Activated CD4-positive, CD25-positive, alpha-beta regulatory T cell treated with anti-CD3 and anti-CD28 coated beads, Interleukin-2, amount 50 U/mL, for 16 hours (primary cell): ENCODE data around the gene GRM4.

Experiments used
- DNase-seq: peaks from one replicate; pipeline ENCODE4 v3.0.0-alpha.2; 2020; ENCODE audit warnings: low read depth, low spot score

The GRM4 gene

GRCh38 chr6:34064675-34065074 is 81.2 kb downstream of the GRM4 start:
- no peak for DNase-seq

- DNase-seq = no peak
Measured at GRCh38 chr6:34063651-34064050, 82.2 kb downstream of the GRM4 start.

- no peak for DNase-seq
Measured at GRCh38 chr6:34062815-34063214, 83.1 kb downstream of the GRM4 start.

GRCh38 chr6:34062156-34062555 is 83.7 kb downstream of the GRM4 start:
- no peak for DNase-seq

- no peak for DNase-seq
Measured at GRCh38 chr6:34061348-34061747, 84.5 kb downstream of the GRM4 start.

- DNase-seq = no peak
Measured at GRCh38 chr6:34059914-34060313, 86.0 kb downstream of the GRM4 start.

GRCh38 chr6:34059136-34059731 is 86.7 kb downstream of the GRM4 start:
- no peak for DNase-seq

- no peak for DNase-seq
Measured at GRCh38 chr6:34057790-34058189, 88.1 kb downstream of the GRM4 start.

- no peak for DNase-seq
Measured at GRCh38 chr6:34057191-34057590, 88.7 kb downstream of the GRM4 start.

GRCh38 chr6:34056305-34057108 is 89.4 kb downstream of the GRM4 start:
- DNase-seq = no peak

- DNase-seq = no peak
Measured at GRCh38 chr6:34055223-34055933, 90.5 kb downstream of the GRM4 start.

- DNase-seq = no peak
Measured at GRCh38 chr6:34053721-34054120, 92.2 kb downstream of the GRM4 start.

GRCh38 chr6:34052918-34053608 is 92.8 kb downstream of the GRM4 start:
- no peak for DNase-seq

- DNase-seq = no peak
Measured at GRCh38 chr6:34052071-34052825, 93.6 kb downstream of the GRM4 start.

- no peak for DNase-seq
Measured at GRCh38 chr6:34051331-34051919, 94.5 kb downstream of the GRM4 start.

- no peak for DNase-seq
Measured at GRCh38 chr6:34050691-34051090, 95.2 kb downstream of the GRM4 start.

GRCh38 chr6:34049395-34050342 is 96.2 kb downstream of the GRM4 start:
- DNase-seq = no peak

- DNase-seq = no peak
Measured at GRCh38 chr6:34047913-34048867, 97.7 kb downstream of the GRM4 start.

- no peak for DNase-seq
Measured at GRCh38 chr6:34046617-34047016, 99.3 kb downstream of the GRM4 start.
